Stimulated activated naive CD8-positive, alpha-beta T cell treated with anti-CD3 and anti-CD28 coated beads, Interleukin-15, Interleukin-2, amounts not matched to agents 100 ng/mL and 50 ng/mL, for 24 hours (primary cell): ENCODE data around the gene PLEKHD1.
A peak's percentile ranks its signal among the peaks of the same experiment; 100 is the strongest.

Source experiments
- H3K27ac Mint-ChIP-seq: one replicate; pipeline ENCODE4 v1.8.0; 2021; ENCODE audit warnings: mild to moderate bottlenecking, mixed read lengths
- H3K27me3 Mint-ChIP-seq: one replicate; pipeline ENCODE4 v1.8.0; 2021; ENCODE audit warnings: mixed read lengths
- H3K36me3 Mint-ChIP-seq: one replicate; pipeline ENCODE4 v1.8.0; 2021; ENCODE audit warnings: low read depth, mixed read lengths
- H3K4me1 Mint-ChIP-seq: one replicate; pipeline ENCODE4 v1.8.0; 2021; ENCODE audit warnings: low read depth, mixed read lengths
- H3K4me3 Mint-ChIP-seq: one replicate; pipeline ENCODE4 v1.8.0; 2021; ENCODE audit warnings: mild to moderate bottlenecking, mixed read lengths
- H3K9me3 Mint-ChIP-seq: one replicate; pipeline ENCODE4 v1.8.0; 2021; ENCODE audit warnings: mixed read lengths

PLEKHD1 gene

DNA sequence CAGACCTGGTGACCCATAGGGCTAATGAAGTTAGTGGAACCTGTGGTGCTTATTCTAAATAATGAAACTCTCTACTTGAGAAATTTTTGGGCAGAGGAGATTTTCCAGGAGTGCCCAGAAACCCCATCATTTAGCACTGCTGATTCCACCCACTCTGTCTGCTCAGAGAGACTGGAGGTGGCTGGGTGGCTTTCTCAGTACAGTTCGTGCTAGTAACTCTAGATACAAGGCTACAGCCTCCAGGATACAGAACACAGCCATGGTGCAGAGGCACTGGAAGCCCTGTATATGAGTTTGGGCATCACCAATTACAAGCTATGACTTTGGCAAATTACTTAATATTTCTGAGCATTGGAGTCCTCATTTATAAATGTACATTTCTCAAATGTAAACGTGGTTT is 57.8 kb downstream of the PLEKHD1 start:
- no peak overlapping the region for H3K4me3 Mint-ChIP-seq
- peaks cover 12% of the 10 kb centered on the region for H3K4me1 Mint-ChIP-seq
- no peaks in the 10 kb centered on the region for H3K36me3 Mint-ChIP-seq
- no peak overlapping the region for H3K27ac Mint-ChIP-seq
- no peaks in the 10 kb centered on the region for H3K9me3 Mint-ChIP-seq
- H3K27me3 Mint-ChIP-seq, result peaks cover 40% of the 10 kb centered on the region

DNA sequence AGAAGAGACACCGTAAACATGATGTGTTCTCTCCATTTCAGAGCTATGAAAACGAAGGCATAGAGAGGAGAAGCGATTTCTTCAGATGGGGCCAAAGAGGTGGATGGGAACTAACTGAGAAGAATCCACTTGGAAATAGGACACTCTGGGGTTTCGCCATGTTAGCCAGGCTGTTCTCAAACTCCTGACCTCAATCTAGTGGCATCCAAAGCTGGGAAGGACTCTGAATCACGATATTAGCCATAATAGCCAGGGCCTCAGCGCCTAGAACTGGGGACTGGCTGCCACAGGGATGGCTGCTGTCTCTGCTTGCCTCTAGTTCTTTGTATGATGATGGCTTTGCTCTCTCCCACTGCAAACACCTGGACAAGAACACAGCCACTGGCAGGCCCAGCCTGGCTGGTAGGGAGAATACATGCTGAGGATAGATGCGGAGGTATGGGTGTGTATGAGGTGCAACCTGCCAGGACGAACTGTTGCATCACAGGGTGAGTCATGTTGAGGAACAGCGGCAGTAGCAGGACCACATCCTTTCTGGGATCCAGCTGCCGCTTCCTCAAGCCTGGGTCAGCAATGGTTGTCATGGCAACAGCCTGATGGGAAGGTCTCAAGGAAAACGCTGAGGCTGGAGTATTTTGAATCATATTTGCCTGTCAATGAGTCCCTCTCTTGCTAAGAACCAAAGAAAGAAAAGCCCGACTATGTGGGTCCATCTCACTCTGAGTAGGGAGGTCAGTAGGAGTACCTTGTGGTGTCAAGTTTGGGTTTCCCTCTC is 59.0 kb downstream of the PLEKHD1 start:
- Mint-ChIP-seq H3K4me3 (no peak overlapping the region), H3K36me3 (no peaks in the 10 kb centered on the region), H3K27me3 (peaks cover 43% of the 10 kb centered on the region), H3K4me1 (peaks cover 12% of the 10 kb centered on the region), H3K9me3 (no peaks in the 10 kb centered on the region), H3K27ac (no peak overlapping the region)

DNA sequence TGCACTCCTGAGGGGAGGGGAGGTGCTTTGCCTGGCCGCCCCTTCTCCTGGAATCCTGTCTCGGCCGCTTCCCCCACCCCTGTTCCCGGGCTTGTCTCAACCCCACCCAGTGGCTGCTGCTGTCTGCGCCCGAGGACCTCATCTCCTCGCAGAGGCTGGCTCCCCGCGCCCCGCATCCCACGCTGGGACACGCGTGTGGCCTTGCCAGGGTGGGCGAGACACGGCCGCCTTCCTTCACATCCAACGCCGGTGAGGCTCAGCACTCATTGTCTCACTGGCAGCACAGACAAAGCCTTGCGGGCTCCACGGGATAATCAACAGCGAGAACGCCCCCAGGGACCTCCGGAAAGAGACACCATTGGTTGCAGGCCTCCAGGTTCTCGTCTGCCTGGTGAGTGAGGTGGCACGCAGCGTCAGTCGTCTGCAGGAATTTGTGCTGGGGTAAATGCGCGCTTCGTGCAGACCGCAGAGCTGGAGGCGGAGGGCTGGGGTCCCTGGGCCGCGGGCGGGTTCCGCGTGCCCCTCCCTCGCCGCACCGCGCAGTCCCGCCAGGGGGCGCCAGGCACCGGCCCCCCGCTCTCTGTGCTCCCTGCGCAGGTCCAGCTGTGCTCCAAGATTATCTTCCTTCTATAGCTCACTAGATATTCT is 63.3 kb downstream of the PLEKHD1 start:
- Mint-ChIP-seq H3K4me1 (peaks cover 12% of the 10 kb centered on the region), H3K4me3 (no peak overlapping the region), H3K27ac (no peak overlapping the region), H3K9me3 (no peaks in the 10 kb centered on the region), H3K36me3 (no peaks in the 10 kb centered on the region), H3K27me3 (peaks cover 50% of the 10 kb centered on the region)

GRCh38 chr14:69548566-69548965 is 64.0 kb downstream of the PLEKHD1 start:
- peaks cover 48% of the 10 kb centered on the region for H3K27me3 Mint-ChIP-seq

DNA sequence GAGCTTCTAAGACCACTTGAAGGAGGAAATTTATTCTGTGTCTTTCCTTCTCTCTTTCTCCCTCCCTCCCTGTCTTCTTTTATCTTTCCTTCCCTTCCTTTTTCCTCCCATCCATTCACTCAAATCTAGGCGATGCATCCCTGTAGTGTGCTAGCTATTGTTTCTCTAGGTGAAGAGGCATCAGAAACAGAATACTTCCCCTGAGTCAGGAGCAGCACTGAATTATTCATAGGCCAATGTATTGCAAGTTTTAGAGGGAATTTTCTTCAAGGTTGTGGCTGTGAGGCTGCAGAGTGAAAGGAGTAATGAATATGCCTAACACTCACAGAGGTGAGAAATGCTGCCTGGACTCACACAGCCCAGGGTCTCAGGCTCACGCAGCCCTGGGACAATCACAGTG is 67.0 kb downstream of the PLEKHD1 start:
- Mint-ChIP-seq H3K27ac (no peak overlapping the region), H3K9me3 (no peaks in the 10 kb centered on the region), H3K36me3 (no peaks in the 10 kb centered on the region), H3K27me3 (peaks cover 39% of the 10 kb centered on the region), H3K4me3 (no peak overlapping the region), H3K4me1 (no peaks in the 10 kb centered on the region)

More at GRCh38 chr14:69548566-69548965, 64.0 kb downstream of the PLEKHD1 start:
- no peak overlapping the region for H3K27ac Mint-ChIP-seq
- H3K36me3 Mint-ChIP-seq, result no peaks in the 10 kb centered on the region
- H3K4me1 Mint-ChIP-seq, result peaks cover 9% of the 10 kb centered on the region
- no peaks in the 10 kb centered on the region for H3K9me3 Mint-ChIP-seq
- no peak overlapping the region for H3K4me3 Mint-ChIP-seq

- H3K4me3 Mint-ChIP-seq, result no peak overlapping the region
- peaks cover 33% of the 10 kb centered on the region for H3K27me3 Mint-ChIP-seq
- no peaks in the 10 kb centered on the region for H3K4me1 Mint-ChIP-seq
- no peak overlapping the region for H3K27ac Mint-ChIP-seq
- no peaks in the 10 kb centered on the region for H3K36me3 Mint-ChIP-seq
- no peaks in the 10 kb centered on the region for H3K9me3 Mint-ChIP-seq
Measured at GRCh38 chr14:69553252-69553651, 68.7 kb downstream of the PLEKHD1 start.

- no peaks in the 10 kb centered on the region for H3K4me1 Mint-ChIP-seq
- no peak overlapping the region for H3K27ac Mint-ChIP-seq
- H3K27me3 Mint-ChIP-seq, result peaks cover 28% of the 10 kb centered on the region
- no peaks in the 10 kb centered on the region for H3K36me3 Mint-ChIP-seq
- H3K9me3 Mint-ChIP-seq, result no peaks in the 10 kb centered on the region
- H3K4me3 Mint-ChIP-seq, result no peak overlapping the region
Measured at GRCh38 chr14:69554500-69554899, 70.0 kb downstream of the PLEKHD1 start.

- Mint-ChIP-seq H3K36me3 (no peaks in the 10 kb centered on the region), H3K4me1 (no peaks in the 10 kb centered on the region), H3K9me3 (no peaks in the 10 kb centered on the region), H3K4me3 (no peak overlapping the region), H3K27ac (no peak overlapping the region), H3K27me3 (peaks cover 21% of the 10 kb centered on the region)
Measured at GRCh38 chr14:69558774-69559173, 74.2 kb downstream of the PLEKHD1 start.

- no peak overlapping the region for H3K27ac Mint-ChIP-seq
- H3K4me3 Mint-ChIP-seq, result no peak overlapping the region
- H3K9me3 Mint-ChIP-seq, result no peaks in the 10 kb centered on the region
- H3K4me1 Mint-ChIP-seq, result no peaks in the 10 kb centered on the region
- H3K36me3 Mint-ChIP-seq, result no peaks in the 10 kb centered on the region
- H3K27me3 Mint-ChIP-seq, result peaks cover 25% of the 10 kb centered on the region
Measured at GRCh38 chr14:69559581-69560011, 75.1 kb downstream of the PLEKHD1 start.

GRCh38 chr14:69560826-69561225 is 76.3 kb downstream of the PLEKHD1 start:
- H3K27ac Mint-ChIP-seq, result no peak overlapping the region
- H3K9me3 Mint-ChIP-seq, result no peaks in the 10 kb centered on the region
- no peak overlapping the region for H3K4me3 Mint-ChIP-seq
- H3K36me3 Mint-ChIP-seq, result no peaks in the 10 kb centered on the region
- no peaks in the 10 kb centered on the region for H3K4me1 Mint-ChIP-seq
- peaks cover 29% of the 10 kb centered on the region for H3K27me3 Mint-ChIP-seq

DNA sequence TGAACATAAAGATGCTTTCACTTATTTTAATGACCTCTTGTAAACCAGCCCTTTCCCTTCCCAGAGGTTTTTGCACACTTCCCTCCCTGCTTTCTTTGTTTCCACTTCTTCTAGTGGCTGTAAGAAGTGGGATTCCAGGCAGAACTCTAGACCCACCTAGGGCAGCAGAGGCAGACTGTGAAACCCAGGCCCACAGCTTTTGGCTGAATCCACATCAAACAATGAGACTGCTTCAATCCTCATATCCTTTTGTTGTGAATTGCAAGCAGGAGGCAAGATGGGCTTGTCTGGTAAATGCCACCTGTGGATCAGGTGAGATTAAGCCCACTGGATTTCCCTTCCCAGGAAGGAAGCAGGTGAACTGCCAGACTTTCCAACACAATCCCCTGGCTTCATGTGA is 77.4 kb downstream of the PLEKHD1 start:
- Mint-ChIP-seq H3K9me3 (no peaks in the 10 kb centered on the region), H3K4me3 (no peak overlapping the region), H3K4me1 (no peaks in the 10 kb centered on the region), H3K36me3 (no peaks in the 10 kb centered on the region), H3K27ac (no peak overlapping the region), H3K27me3 (peaks cover 37% of the 10 kb centered on the region)

DNA sequence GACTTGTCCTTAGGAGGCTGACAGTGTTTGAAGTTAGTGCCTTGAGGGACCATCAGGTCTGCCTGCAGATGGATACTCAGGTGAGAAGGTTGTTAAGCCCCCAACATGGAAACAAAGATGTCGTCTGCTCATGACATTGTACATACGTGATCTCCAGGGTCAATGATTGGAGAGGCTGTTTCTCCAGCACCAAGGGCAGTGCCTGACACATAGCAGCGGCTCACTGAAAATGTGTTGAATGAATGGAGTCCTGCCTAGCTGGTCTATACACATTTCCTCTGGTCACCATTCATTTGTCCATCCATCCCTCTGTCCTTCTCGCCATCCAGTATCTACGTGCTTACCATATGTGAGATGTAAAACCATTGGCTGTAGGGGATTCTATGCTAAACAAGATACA is 83.0 kb downstream of the PLEKHD1 start:
- no peak overlapping the region for H3K27ac Mint-ChIP-seq
- H3K27me3 Mint-ChIP-seq, result peaks cover 68% of the 10 kb centered on the region
- H3K4me1 Mint-ChIP-seq, result no peaks in the 10 kb centered on the region
- no peaks in the 10 kb centered on the region for H3K36me3 Mint-ChIP-seq
- no peaks in the 10 kb centered on the region for H3K9me3 Mint-ChIP-seq
- no peak overlapping the region for H3K4me3 Mint-ChIP-seq

- Mint-ChIP-seq H3K9me3 (no peaks in the 10 kb centered on the region), H3K27ac (no peak overlapping the region), H3K4me3 (no peak overlapping the region), H3K27me3 (peaks cover 75% of the 10 kb centered on the region), H3K36me3 (no peaks in the 10 kb centered on the region), H3K4me1 (peaks cover 8% of the 10 kb centered on the region)
Measured at GRCh38 chr14:69569859-69570258, 85.3 kb downstream of the PLEKHD1 start.

- Mint-ChIP-seq H3K4me3 (no peak overlapping the region), H3K36me3 (no peaks in the 10 kb centered on the region), H3K27ac (no peak overlapping the region), H3K4me1 (peaks cover 8% of the 10 kb centered on the region), H3K9me3 (no peaks in the 10 kb centered on the region), H3K27me3 (peaks cover 79% of the 10 kb centered on the region)
Measured at GRCh38 chr14:69570836-69571330, 86.4 kb downstream of the PLEKHD1 start.

GRCh38 chr14:69571449-69572029 is 87.0 kb downstream of the PLEKHD1 start:
- no peak overlapping the region for H3K27ac Mint-ChIP-seq

More at GRCh38 chr14:69571449-69572029, 87.0 kb downstream of the PLEKHD1 start:
- Mint-ChIP-seq H3K27me3 (peaks cover 79% of the 10 kb centered on the region), H3K36me3 (no peaks in the 10 kb centered on the region), H3K9me3 (no peaks in the 10 kb centered on the region), H3K4me1 (peaks cover 8% of the 10 kb centered on the region), H3K4me3 (peak overlapping the region; percentile 17)
